ENCODE results near the gene DUSP28.

The DUSP28 gene

GRCh38 chr2:240578488-240578887 lies 18.3 kb downstream of the DUSP28 start:
- Histone ChIP-seq H3K4me3 (ENCODE audit: low read depth, low read length) (no peak overlapping the region), H3K27ac (no peak overlapping the region), H3K9me3 (ENCODE audit: severe bottlenecking) (no peaks in the 10 kb centered on the region), H3K27me3 (ENCODE audit: insufficient read depth, low read depth, severe bottlenecking) (no peaks in the 10 kb centered on the region), H3K36me3 (peaks cover 24% of the 10 kb centered on the region)
- DNase-seq = no peak
- no peak for TF ChIP-seq CTCF (IDR thresholded peaks at IDR 0.05; ENCODE audit: low read depth, low read length)

GRCh38 chr2:240579071-240579762 lies 19.1 kb downstream of the DUSP28 start:
- Histone ChIP-seq H3K9me3 (ENCODE audit: severe bottlenecking) (no peaks in the 10 kb centered on the region), H3K4me3 (ENCODE audit: low read depth, low read length) (no peak overlapping the region), H3K27ac (no peak overlapping the region), H3K36me3 (peaks cover 24% of the 10 kb centered on the region), H3K27me3 (ENCODE audit: insufficient read depth, low read depth, severe bottlenecking) (no peaks in the 10 kb centered on the region)
- no peak for DNase-seq
- no peak for TF ChIP-seq CTCF (IDR thresholded peaks at IDR 0.05; ENCODE audit: low read depth, low read length)

DNA sequence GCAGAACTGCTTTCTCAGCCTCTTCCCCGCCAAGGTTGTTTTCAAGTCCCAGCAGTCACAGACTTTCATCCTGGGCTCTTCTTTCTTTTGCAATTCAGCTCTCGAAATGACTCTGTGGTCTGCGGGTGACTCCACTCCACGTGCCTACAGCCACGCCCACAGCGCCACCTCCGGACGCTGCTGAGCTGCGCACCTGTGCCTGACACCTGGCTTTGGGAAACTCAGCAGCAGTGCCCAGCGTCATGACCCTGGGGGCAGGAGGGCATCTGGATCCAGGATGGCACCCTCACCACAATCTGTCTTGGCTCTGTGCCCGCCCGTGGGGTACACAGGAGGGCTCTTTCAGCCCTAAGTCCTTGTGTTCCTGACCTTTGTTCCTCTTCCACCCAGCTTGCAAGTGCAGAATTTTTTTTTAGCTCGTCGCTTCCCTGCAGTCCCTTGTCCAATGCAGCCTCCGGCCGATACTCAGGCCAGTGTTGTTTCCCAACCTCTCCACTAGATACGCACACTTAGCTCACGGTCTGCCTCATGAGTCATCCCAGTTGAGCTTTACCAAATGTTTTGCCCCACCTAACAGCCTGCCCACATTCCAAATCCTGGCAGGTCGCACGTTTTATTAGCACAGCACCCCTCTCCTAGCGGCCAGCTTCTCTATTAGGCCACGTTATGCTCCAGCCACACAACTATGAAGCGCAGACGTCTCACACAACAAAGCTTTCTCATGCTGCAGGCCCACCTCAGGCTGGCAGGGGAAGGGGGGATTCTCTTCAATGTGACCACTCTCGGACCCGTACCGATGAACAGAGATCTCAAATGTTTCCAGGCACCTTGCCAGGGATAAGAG lies 19.8 kb downstream of the DUSP28 start:
- Histone ChIP-seq H3K27ac (no peak overlapping the region), H3K36me3 (peaks cover 24% of the 10 kb centered on the region), H3K27me3 (ENCODE audit: insufficient read depth, low read depth, severe bottlenecking) (no peaks in the 10 kb centered on the region), H3K4me3 (ENCODE audit: low read depth, low read length) (no peak overlapping the region), H3K9me3 (ENCODE audit: severe bottlenecking) (no peaks in the 10 kb centered on the region)
- DNase-seq = peak; percentile 53
- TF ChIP-seq CTCF (IDR thresholded peaks at IDR 0.05; ENCODE audit: low read depth, low read length) = peak; percentile 71

DNA sequence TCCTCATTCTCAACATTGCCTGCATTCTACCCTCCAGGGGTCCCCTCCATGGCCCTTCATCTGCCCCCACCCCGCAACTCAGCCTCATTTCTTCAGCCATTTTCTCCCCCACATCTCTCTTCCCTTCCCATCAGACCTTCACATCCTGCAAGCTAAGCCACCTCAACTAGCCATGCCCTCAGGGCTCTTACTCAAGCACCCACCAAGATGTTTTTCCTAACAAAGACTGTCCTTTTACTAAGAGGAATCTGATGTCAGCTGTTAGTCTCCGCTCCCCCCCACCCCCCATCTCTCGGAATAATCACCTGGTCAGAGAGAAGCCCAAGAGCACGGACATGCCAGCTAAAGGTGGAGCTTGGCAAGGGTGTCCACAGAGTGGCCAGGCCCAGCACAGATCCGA lies 21.7 kb downstream of the DUSP28 start:
- DNase-seq = no peak
- no peaks in the 10 kb centered on the region for H3K9me3 ChIP-seq (ENCODE audit: severe bottlenecking)
- H3K4me3 ChIP-seq (ENCODE audit: low read depth, low read length) = no peak overlapping the region
- H3K36me3 ChIP-seq = peaks cover 23% of the 10 kb centered on the region
- no peaks in the 10 kb centered on the region for H3K27me3 ChIP-seq (ENCODE audit: insufficient read depth, low read depth, severe bottlenecking)
- no peak for TF ChIP-seq CTCF (IDR thresholded peaks at IDR 0.05; ENCODE audit: low read depth, low read length)
- H3K27ac ChIP-seq = no peak overlapping the region

- peaks cover 14% of the 10 kb centered on the region for H3K36me3 ChIP-seq
- no peak for TF ChIP-seq CTCF (IDR thresholded peaks at IDR 0.05; ENCODE audit: low read depth, low read length)
- no peak overlapping the region for H3K27ac ChIP-seq
- no peak for DNase-seq
- H3K27me3 ChIP-seq (ENCODE audit: insufficient read depth, low read depth, severe bottlenecking) = no peaks in the 10 kb centered on the region
- no peak overlapping the region for H3K4me3 ChIP-seq (ENCODE audit: low read depth, low read length)
- no peaks in the 10 kb centered on the region for H3K9me3 ChIP-seq (ENCODE audit: severe bottlenecking)
These were observed 22.6 kb downstream of the DUSP28 start for GRCh38 chr2:240582781-240583180.
